HCT116 (cell line): ENCODE data around the gene MAPK14. TPM values are rescaled to one million over a fixed set of nuclear protein-coding genes. Genes with fewer than 3 reads are reported as not detected.
A peak's percentile ranks its signal among the peaks of the same experiment; 100 is the strongest.

Experiments used
- ATAC-seq: fragments of 200-7000 bp; cut with Tn5 transposase; 2 replicates; pipeline ENCODE4 v1.9.1; 2020; ENCODE audit warnings: mild to moderate bottlenecking, moderate library complexity
- BruUV-seq: library from RNA; stranded (reverse); fragments of 400-500 nt; replicated peaks from 2 replicates; lab custom pipeline; 2021; lab: Mats Ljungman, UMichigan
- CTCF ChIA-PET: fragments of 300-600 bp; sonication (Branson Sonifier 250); formaldehyde crosslinking; loops from one replicate; lab custom pipeline; 2021; ENCODE audit warnings: antibody characterized with exemption; lab: Charles Lee
- POLR2A ChIA-PET: fragments of 300-600, 350-600 bp; sonication (Branson Sonifier 250); formaldehyde crosslinking; loops from one replicate; lab custom pipeline; 2021; ENCODE audit warnings: antibody characterized with exemption; lab: Charles Lee
- RAD21 ChIA-PET, 2 experiments: fragments of 300-600 bp; sonication (Branson Sonifier 250); formaldehyde crosslinking; loops; one replicate each; lab custom pipeline; 2023; ENCODE audit warnings: low total read pairs in 2 of 2; ENCODE audit not compliant: uncharacterized antibody in 2 of 2, unreplicated experiment in 2 of 2, low non-redundant PET in 1 of 2; lab: Charles Lee
- DNase-seq: peaks from one replicate; pipeline ENCODE4 v3.0.0-alpha.2; 2010; ENCODE audit warnings: low read depth, low spot score
- H2AFZ ChIP-seq: fragments of 200-600 bp; shearing (Covaris generic), sonication (generic); 2 replicates; pipeline ENCODE4 v1.6.1; 2017; ENCODE audit warnings: low read depth, mixed run types, mixed read lengths, antibody characterized with exemption, low read length; ENCODE audit not compliant: poor library complexity, severe bottlenecking
- H3K27ac ChIP-seq: 2 replicates; pipeline ENCODE4 v1.5.1; 2012; ENCODE audit warnings: low read depth, low read length
- H3K27me3 ChIP-seq: fragments of 200-600 bp; sonication (generic); 2 replicates; pipeline ENCODE4 v1.6.1; 2016; ENCODE audit warnings: mixed run types, low read length, mixed read lengths; ENCODE audit not compliant: insufficient read depth
- H3K36me3 ChIP-seq, 2 experiments: fragments of 200-500 bp in 1 of 2; fragments of 200-600 bp in 1 of 2; sonication (Bioruptor generic) in 1 of 2; sonication (generic) in 1 of 2; 2 replicates each; pipeline versions ENCODE4 v1.5.1 to v1.6.1; 2014 to 2016; ENCODE audit warnings: low read length in 2 of 2, inconsistent platforms in 1 of 2, mixed read lengths in 1 of 2, mixed run types in 1 of 2; ENCODE audit not compliant: insufficient read depth in 2 of 2, control insufficient read depth in 1 of 2
- H3K4me1 ChIP-seq, 2 experiments: fragments of 200-600 bp in 1 of 2; sonication (generic) in 1 of 2; 2 replicates each; pipeline versions ENCODE4 v1.5.1 to v1.6.1; 2012 to 2017; ENCODE audit warnings: low read length in 2 of 2, inconsistent platforms in 1 of 2, mild to moderate bottlenecking in 1 of 2, mixed read lengths in 1 of 2, mixed run types in 1 of 2, moderate library complexity in 1 of 2; ENCODE audit not compliant: insufficient read depth in 2 of 2, control insufficient read depth in 1 of 2
- H3K4me2 ChIP-seq: fragments of 200-600 bp; sonication (generic); 2 replicates; pipeline ENCODE4 v1.6.1; 2017; ENCODE audit warnings: mixed run types, low read length, mixed read lengths
- H3K4me3 ChIP-seq, 2 experiments: fragments of 200-600 bp in 1 of 2; sonication (generic) in 1 of 2; replicated peaks in 1 of 2; 2 replicates each; pipeline ENCODE4 v1.5.1; 2011 to 2016; ENCODE audit warnings: low read length in 2 of 2, control low read depth in 1 of 2, low read depth in 1 of 2, mild to moderate bottlenecking in 1 of 2, mixed read lengths in 1 of 2, mixed run types in 1 of 2
- H3K79me2 ChIP-seq: fragments of 200-600 bp; sonication (generic); 2 replicates; pipeline ENCODE4 v1.6.1; 2017; ENCODE audit warnings: mild to moderate bottlenecking, mixed run types, low read length, moderate library complexity, mixed read lengths; ENCODE audit not compliant: insufficient read depth
- H3K9ac ChIP-seq: fragments of 200-600 bp; sonication (generic); 2 replicates; pipeline ENCODE4 v1.6.1; 2016; ENCODE audit warnings: low read length, mixed read lengths
- H3K9me2 ChIP-seq: fragments of 200-600 bp; sonication (generic), shearing (Covaris generic); 2 replicates; pipeline ENCODE4 v1.6.1; 2017; ENCODE audit warnings: mixed run types, mild to moderate bottlenecking, moderate library complexity; ENCODE audit not compliant: insufficient read depth
- H3K9me3 ChIP-seq, 2 experiments: fragments of 200-500 bp in 1 of 2; fragments of 200-600 bp in 1 of 2; sonication (Bioruptor generic) in 1 of 2; sonication (generic) in 1 of 2; 2 replicates each; pipeline ENCODE4 v1.6.1; 2014 to 2017; ENCODE audit warnings: low read length in 2 of 2, mixed read lengths in 2 of 2, inconsistent platforms in 1 of 2, low read depth in 1 of 2, mild to moderate bottlenecking in 1 of 2, mixed run types in 1 of 2, moderate library complexity in 1 of 2; ENCODE audit not compliant: control insufficient read depth in 1 of 2, insufficient read depth in 1 of 2
- H4K20me1 ChIP-seq: fragments of 200-600 bp; sonication (generic), shearing (Covaris generic); 2 replicates; pipeline ENCODE4 v1.6.1; 2017; ENCODE audit warnings: mixed run types, mild to moderate bottlenecking, moderate library complexity; ENCODE audit not compliant: insufficient read depth
- ELF1 ChIP-seq: IDR thresholded peaks from 2 replicates; pipeline ENCODE4 v1.6.1; 2012; ENCODE audit warnings: low read depth, borderline replicate concordance
- FOSL1 ChIP-seq: IDR thresholded peaks from 2 replicates; pipeline ENCODE4 v1.6.1; 2012; ENCODE audit warnings: low read depth
- MAX ChIP-seq: IDR thresholded peaks from 2 replicates; pipeline ENCODE4 v1.6.1; 2012
- RAD21 ChIP-seq: IDR thresholded peaks from 2 replicates; pipeline ENCODE4 v1.6.1; 2012; ENCODE audit warnings: low read depth, mild to moderate bottlenecking
- SP1 ChIP-seq: IDR thresholded peaks from 2 replicates; pipeline ENCODE4 v1.6.1; 2012; ENCODE audit warnings: low read depth
- YY1 ChIP-seq: IDR thresholded peaks from 2 replicates; pipeline ENCODE4 v1.6.1; 2011; ENCODE audit warnings: low read length, low read depth, moderate library complexity, mild to moderate bottlenecking; ENCODE audit not compliant: insufficient replicate concordance; ENCODE audit errors: extremely low read depth
- ZBTB33 ChIP-seq: IDR thresholded peaks from 2 replicates; pipeline ENCODE4 v1.6.1; 2011; ENCODE audit warnings: mild to moderate bottlenecking, low read length, moderate library complexity; ENCODE audit not compliant: insufficient replicate concordance; ENCODE audit errors: extremely low read depth
- ZNF274 ChIP-seq: fragments of 200-500 bp; sonication (Bioruptor generic); IDR thresholded peaks from 2 replicates; pipeline ENCODE4 v1.6.1; 2014; ENCODE audit warnings: mild to moderate bottlenecking, low read depth, low read length, inconsistent platforms
- intact Hi-C: fragments of 100-400 bp; cut with micrococcal nuclease; formaldehyde crosslinking; loops from 2 replicates; pipeline ENCODE4 v1.10.0; 2022
- total RNA-seq: library from RNA; stranded (reverse); gene quantifications from one replicate; pipeline ENCODE4 v1.2.1, GENCODE V29; 2021; ENCODE audit not compliant: unreplicated experiment

The MAPK14 gene
- total RNA-seq, 1 experiment from 2014 or later, result 34.2 TPM

GRCh38 chr6:36131511-36132245, 104.1 kb downstream of the MAPK14 start:
- RAD21 ChIA-PET, result no interaction called here
- Histone ChIP-seq H3K4me2 (peak overlapping the region; percentile 98), H3K27ac (peak overlapping the region; percentile 82), H3K9ac (peak overlapping the region; percentile 83), H4K20me1 (no peaks in the 10 kb centered on the region), H3K9me2 (no peaks in the 10 kb centered on the region), H2AFZ (no peak overlapping the region), H3K4me3 (peak overlapping the region; percentile 66 to 75), H3K4me1 (peaks cover 30 to 54% of the 10 kb centered on the region in 2 experiments), H3K27me3 (no peaks in the 10 kb centered on the region), H3K9me3 (no peaks in the 10 kb centered on the region), H3K36me3 (peaks cover 17% of the 10 kb centered on the region in 2 experiments; a peak in 3 of 4 replicates), H3K79me2 (no peaks in the 10 kb centered on the region; the same call in 1 of the 2 replicates)
- ATAC-seq, result no peak
- no TSS peak for BruUV-seq
- POLR2A ChIA-PET, result interaction anchor here (1.6 to 1.9 kb wide), 3 partner anchors 8 to 12 kb away, joined by 4 to 7 read pairs (median 5); no protein-coding TSS in a partner anchor
- CTCF ChIA-PET, result interaction anchor here (1.0 kb wide), 1 partner anchor 9 kb away, joined by 3 read pairs; no protein-coding TSS in a partner anchor
- no peak for DNase-seq
- intact Hi-C loops, result loop anchor here (2.0 kb wide), 1 partner anchor 65 kb away; the partner anchor contains the start of gene BRPF3
- TF ChIP-seq FOSL1 (no peak), ZBTB33 (no peak), ZNF274 (no peak), YY1 (no peak), MAX (no peak), ELF1 (no peak), SP1 (no peak), RAD21 (no peak)
